ENCODE data around the gene LRRN2.
"Not testable (repeated sequence)": the region's sequence is repeated elsewhere in the genome, so short reads cannot be mapped to it uniquely, and the experiment has no call there.

LRRN2 gene

DNA sequence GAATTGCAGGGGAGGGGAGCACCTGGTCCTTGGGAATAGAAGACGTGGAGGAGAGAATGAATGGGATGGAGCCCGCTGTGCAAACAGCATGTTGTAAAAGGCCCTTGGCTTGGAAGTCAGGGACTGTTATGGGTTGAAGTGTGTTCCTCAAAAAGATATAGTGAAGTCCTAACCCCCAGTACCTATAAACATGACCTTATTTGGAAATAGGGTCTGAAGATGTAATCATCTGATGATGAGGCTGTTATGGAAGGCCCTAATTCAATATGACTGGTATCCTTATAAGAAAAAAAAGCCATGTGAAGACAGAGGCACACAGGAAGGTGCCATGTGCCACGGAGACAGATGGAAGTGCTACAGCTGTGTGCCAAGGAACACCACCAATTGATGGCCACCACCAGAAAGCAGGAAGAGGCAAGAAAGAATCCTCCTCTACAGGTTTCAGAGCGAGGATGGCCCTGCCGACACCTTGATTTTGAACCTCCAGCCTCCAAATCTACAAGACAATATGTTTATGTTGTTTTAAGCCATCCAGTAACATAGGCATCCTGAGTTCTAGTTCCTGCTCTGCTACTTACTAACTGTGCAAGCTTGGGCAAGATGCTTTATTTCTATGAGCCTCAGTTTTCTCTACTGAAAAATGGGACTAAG is 51.2 kb downstream of the LRRN2 start:
- peaks cover 0 to 2% of the 10 kb centered on the region in 2 donors for H3K4me1 ChIP-seq (ENCODE audit: control insufficient read depth in 2 of 2, insufficient read depth in 2 of 2, low read length in 2 of 2)
- H3K9me3 ChIP-seq (ENCODE audit: control insufficient read depth in 2 of 2, low read length in 2 of 2), result no peaks in the 10 kb centered on the region
- H3K4me3 ChIP-seq (ENCODE audit: low read length in 2 of 2), result no peak overlapping the region
- H3K27me3 ChIP-seq (ENCODE audit: control insufficient read depth in 2 of 2, insufficient read depth in 2 of 2, low read length in 2 of 2), result no peaks in the 10 kb centered on the region
- H3K36me3 ChIP-seq (ENCODE audit: control insufficient read depth in 2 of 2, insufficient read depth in 2 of 2, low read length in 2 of 2), result no peaks in the 10 kb centered on the region
- no peak overlapping the region for H3K9ac ChIP-seq (ENCODE audit: low read depth in 1 of 2, low read length in 2 of 2)
- no peak overlapping the region for H3K27ac ChIP-seq (ENCODE audit: low read depth in 2 of 2, low read length in 2 of 2)

DNA sequence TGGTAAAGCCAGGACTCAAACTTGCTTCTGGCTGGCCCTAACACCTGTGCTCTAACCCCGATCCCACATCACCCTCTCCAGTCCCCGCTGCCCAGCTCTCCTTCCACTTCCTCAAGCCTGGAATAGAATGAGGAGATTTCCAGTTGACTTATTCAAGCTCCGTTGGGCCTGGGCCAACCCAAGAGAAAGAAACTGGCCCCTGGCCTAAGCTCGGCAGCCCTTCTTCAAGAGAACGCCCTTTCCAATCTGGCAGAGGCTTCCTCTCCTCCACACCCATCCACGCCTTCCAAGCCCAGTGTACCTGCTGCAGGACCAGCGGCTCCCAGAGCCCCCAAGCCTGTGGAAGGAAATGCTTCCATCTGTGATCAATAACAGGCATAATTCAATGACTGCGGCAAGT is 51.9 kb downstream of the LRRN2 start:
- no peaks in the 10 kb centered on the region for H3K36me3 ChIP-seq (ENCODE audit: control insufficient read depth in 2 of 2, insufficient read depth in 2 of 2, low read length in 2 of 2)
- H3K27me3 ChIP-seq (ENCODE audit: control insufficient read depth in 2 of 2, insufficient read depth in 2 of 2, low read length in 2 of 2), result no peaks in the 10 kb centered on the region
- H3K9me3 ChIP-seq (ENCODE audit: control insufficient read depth in 2 of 2, low read length in 2 of 2), result no peaks in the 10 kb centered on the region
- no peak overlapping the region for H3K9ac ChIP-seq (ENCODE audit: low read depth in 1 of 2, low read length in 2 of 2)
- H3K27ac ChIP-seq (ENCODE audit: low read depth in 2 of 2, low read length in 2 of 2), result no peak overlapping the region
- no peak overlapping the region for H3K4me3 ChIP-seq (ENCODE audit: low read length in 2 of 2)
- peaks cover 0 to 2% of the 10 kb centered on the region in 2 donors for H3K4me1 ChIP-seq (ENCODE audit: control insufficient read depth in 2 of 2, insufficient read depth in 2 of 2, low read length in 2 of 2)

DNA sequence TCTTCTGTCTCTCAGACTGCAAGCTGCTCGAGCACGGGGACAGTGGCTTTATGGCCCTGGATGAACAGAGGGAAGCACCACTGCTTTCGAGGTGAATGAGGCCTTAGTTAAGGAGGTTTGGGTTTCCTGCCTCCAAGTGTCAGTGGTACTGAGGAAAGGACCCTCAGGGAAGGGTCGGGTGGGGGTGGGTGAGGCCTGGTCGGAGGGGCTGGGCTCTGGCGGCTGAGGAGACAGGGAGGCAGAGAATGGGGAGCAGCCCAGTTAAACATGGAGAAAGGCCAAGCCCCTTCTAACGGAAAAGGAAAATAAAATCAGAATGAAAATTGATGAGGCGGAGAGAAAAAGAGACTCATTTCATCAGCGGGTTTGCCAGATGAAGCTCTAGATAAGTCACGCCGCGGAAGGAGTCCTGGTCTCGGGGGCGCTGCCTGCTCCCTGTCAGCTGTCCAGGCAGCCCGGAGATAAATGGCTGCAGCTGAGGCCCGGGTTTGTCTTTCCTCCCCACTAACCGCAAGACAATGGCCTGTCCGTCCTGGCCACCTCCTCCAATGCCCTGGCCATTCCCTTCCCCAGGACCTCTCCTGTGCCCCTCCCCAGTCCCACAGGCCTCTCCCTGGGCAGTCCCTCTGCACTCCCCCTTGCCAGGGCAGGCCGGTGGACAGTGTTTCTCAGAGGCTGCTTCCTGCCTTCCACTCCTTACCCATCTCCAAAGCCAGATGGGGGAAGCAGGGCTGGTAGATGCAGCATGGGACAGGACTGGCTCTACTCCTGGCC is 55.2 kb downstream of the LRRN2 start:
- no peak overlapping the region for H3K9ac ChIP-seq (ENCODE audit: low read depth in 1 of 2, low read length in 2 of 2)
- H3K27ac ChIP-seq (ENCODE audit: low read depth in 2 of 2, low read length in 2 of 2), result no peak overlapping the region
- H3K9me3 ChIP-seq (ENCODE audit: control insufficient read depth in 2 of 2, low read length in 2 of 2), result no peaks in the 10 kb centered on the region
- H3K36me3 ChIP-seq (ENCODE audit: control insufficient read depth in 2 of 2, insufficient read depth in 2 of 2, low read length in 2 of 2), result no peaks in the 10 kb centered on the region
- no peaks in the 10 kb centered on the region for H3K27me3 ChIP-seq (ENCODE audit: control insufficient read depth in 2 of 2, insufficient read depth in 2 of 2, low read length in 2 of 2)
- no peak overlapping the region for H3K4me3 ChIP-seq (ENCODE audit: low read length in 2 of 2)
- H3K4me1 ChIP-seq (ENCODE audit: control insufficient read depth in 2 of 2, insufficient read depth in 2 of 2, low read length in 2 of 2), result no peaks in the 10 kb centered on the region

DNA sequence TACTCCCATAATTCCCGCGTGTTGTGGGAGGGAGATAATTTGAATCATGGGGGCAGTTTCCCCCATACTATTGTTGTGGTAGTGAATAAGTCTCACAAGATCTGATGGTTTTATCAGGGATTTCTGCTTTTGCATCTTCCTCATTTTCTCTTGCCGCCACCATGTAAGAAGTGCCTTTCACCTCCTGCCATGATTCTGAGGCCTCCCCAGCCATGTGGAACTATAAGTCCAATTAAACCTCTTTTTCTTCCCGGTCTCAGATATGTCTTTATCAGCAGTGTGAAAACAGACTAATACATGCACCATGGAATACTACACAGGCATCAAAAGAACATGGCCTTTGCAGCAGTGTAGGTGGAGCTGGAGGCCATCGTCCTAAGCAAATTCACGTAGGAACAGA is 56.1 kb downstream of the LRRN2 start:
- H3K4me3 ChIP-seq (ENCODE audit: low read length in 2 of 2); H3K9me3 ChIP-seq (ENCODE audit: control insufficient read depth in 2 of 2, low read length in 2 of 2); H3K27ac ChIP-seq (ENCODE audit: low read depth in 2 of 2, low read length in 2 of 2); H3K4me1 ChIP-seq (ENCODE audit: control insufficient read depth in 2 of 2, insufficient read depth in 2 of 2, low read length in 2 of 2); H3K36me3 ChIP-seq (ENCODE audit: control insufficient read depth in 2 of 2, insufficient read depth in 2 of 2, low read length in 2 of 2); H3K27me3 ChIP-seq (ENCODE audit: control insufficient read depth in 2 of 2, insufficient read depth in 2 of 2, low read length in 2 of 2); H3K9ac ChIP-seq (ENCODE audit: low read depth in 1 of 2, low read length in 2 of 2): not testable (repeated sequence)

DNA sequence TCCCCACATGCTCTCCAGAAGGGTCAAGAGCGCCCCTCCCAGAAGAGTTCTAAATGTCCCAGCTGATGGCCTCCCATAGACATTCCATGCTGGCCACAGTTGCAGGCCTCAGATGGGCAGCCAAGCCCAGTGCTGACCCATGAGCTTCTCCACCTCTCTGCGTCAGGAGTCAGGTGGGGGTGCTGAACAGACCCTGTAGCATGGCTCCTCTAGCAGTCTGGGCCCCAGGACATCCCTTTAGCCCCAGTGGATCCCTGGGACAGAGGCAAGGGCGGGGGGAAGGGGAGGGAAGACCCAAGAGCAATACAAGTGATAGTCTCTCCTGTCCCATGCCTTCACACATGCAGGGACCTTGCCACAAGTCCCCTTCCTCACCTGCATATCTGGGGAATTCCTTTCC is 56.7 kb downstream of the LRRN2 start:
- Histone ChIP-seq H3K9ac (ENCODE audit: low read depth in 1 of 2, low read length in 2 of 2) (no peak overlapping the region), H3K36me3 (ENCODE audit: control insufficient read depth in 2 of 2, insufficient read depth in 2 of 2, low read length in 2 of 2) (no peaks in the 10 kb centered on the region), H3K9me3 (ENCODE audit: control insufficient read depth in 2 of 2, low read length in 2 of 2) (no peaks in the 10 kb centered on the region), H3K4me3 (ENCODE audit: low read length in 2 of 2) (no peak overlapping the region), H3K27me3 (ENCODE audit: control insufficient read depth in 2 of 2, insufficient read depth in 2 of 2, low read length in 2 of 2) (no peaks in the 10 kb centered on the region), H3K27ac (ENCODE audit: low read depth in 2 of 2, low read length in 2 of 2) (no peak overlapping the region), H3K4me1 (ENCODE audit: control insufficient read depth in 2 of 2, insufficient read depth in 2 of 2, low read length in 2 of 2) (no peaks in the 10 kb centered on the region)

DNA sequence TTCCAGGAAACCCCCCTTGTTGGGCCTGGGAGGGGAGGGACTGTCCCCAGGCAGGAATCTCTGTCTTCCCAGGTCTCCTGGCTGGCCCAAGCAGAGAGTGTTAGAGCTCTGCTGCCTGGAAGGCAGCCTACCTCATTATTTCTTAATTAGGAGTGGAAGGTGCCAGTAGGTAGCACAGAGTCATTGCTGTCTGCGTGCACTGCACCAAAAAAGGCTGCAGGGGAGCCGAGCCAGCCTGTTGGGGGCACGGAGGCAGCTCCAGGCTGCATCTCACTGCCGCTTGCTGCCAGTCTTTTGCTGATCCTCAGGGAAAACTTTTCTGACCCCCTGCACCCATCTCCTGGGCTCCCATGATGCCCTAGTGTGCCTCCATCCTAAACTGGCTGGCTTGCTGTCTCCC is 58.1 kb downstream of the LRRN2 start:
- H3K9me3 ChIP-seq (ENCODE audit: control insufficient read depth in 2 of 2, low read length in 2 of 2), result no peaks in the 10 kb centered on the region
- H3K27me3 ChIP-seq (ENCODE audit: control insufficient read depth in 2 of 2, insufficient read depth in 2 of 2, low read length in 2 of 2), result no peaks in the 10 kb centered on the region
- peaks cover 0 to 2% of the 10 kb centered on the region in 2 donors for H3K4me1 ChIP-seq (ENCODE audit: control insufficient read depth in 2 of 2, insufficient read depth in 2 of 2, low read length in 2 of 2)
- H3K4me3 ChIP-seq (ENCODE audit: low read length in 2 of 2), result no peak overlapping the region
- H3K36me3 ChIP-seq (ENCODE audit: control insufficient read depth in 2 of 2, insufficient read depth in 2 of 2, low read length in 2 of 2), result no peaks in the 10 kb centered on the region
- no peak overlapping the region for H3K9ac ChIP-seq (ENCODE audit: low read depth in 1 of 2, low read length in 2 of 2)
- no peak overlapping the region for H3K27ac ChIP-seq (ENCODE audit: low read depth in 2 of 2, low read length in 2 of 2)

DNA sequence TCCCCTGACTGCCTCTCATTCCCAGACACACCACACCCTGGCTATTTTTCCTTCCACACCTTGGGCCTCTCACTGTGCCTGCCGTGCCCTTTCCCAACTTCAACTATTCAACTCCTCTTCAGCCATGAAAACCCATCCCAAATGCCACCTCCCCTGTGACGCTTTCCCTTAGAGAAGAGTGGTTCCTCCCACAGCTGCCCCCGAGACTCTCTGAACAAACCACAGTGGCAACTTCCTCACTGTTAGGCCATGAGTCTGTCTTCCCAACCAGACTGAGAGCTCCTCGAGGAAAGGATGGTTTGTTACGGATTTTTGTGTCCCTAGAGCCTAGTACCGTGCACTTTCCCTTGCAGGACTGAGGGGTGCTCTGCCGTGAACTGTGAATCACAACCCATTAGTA is 59.2 kb downstream of the LRRN2 start:
- Histone ChIP-seq H3K27ac (ENCODE audit: low read depth in 2 of 2, low read length in 2 of 2) (no peak overlapping the region), H3K9ac (ENCODE audit: low read depth in 1 of 2, low read length in 2 of 2) (no peak overlapping the region), H3K27me3 (ENCODE audit: control insufficient read depth in 2 of 2, insufficient read depth in 2 of 2, low read length in 2 of 2) (no peaks in the 10 kb centered on the region)

DNA sequence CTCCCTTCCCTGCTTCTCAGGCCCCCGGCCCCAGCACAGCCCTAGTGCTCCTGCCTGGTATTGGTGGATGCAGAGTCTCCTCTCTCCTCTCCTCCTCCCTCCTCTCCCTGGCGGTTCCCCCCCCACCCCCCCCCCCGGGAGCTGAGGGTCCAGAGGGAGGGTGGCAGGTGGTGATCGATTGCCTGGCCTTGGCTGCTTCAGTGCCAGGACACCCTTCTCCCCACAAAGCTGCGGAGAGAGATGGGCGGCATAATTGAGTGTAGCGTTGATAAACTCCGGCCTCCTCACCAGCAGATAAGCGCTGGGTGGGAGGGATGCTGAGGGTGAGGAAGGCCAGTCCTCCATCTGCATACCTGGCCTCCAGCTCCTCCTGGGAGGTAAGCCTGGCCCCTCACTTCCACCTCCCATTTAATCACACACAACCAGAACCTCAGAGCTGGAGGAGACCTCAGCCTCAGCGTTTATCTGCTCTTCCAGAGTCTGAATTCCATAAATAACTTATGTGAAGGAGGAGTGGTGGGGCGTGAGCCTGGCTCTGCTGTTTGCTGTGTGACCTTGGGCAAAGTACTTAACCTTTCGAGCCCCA is 60.8 kb downstream of the LRRN2 start:
- no peak overlapping the region for H3K4me3 ChIP-seq (ENCODE audit: low read length in 2 of 2)
- H3K27ac ChIP-seq (ENCODE audit: low read depth in 2 of 2, low read length in 2 of 2), result no peak overlapping the region
- peaks cover 0 to 2% of the 10 kb centered on the region in 2 donors for H3K4me1 ChIP-seq (ENCODE audit: control insufficient read depth in 2 of 2, insufficient read depth in 2 of 2, low read length in 2 of 2)
- no peaks in the 10 kb centered on the region for H3K27me3 ChIP-seq (ENCODE audit: control insufficient read depth in 2 of 2, insufficient read depth in 2 of 2, low read length in 2 of 2)
- no peaks in the 10 kb centered on the region for H3K9me3 ChIP-seq (ENCODE audit: control insufficient read depth in 2 of 2, low read length in 2 of 2)
- H3K9ac ChIP-seq (ENCODE audit: low read depth in 1 of 2, low read length in 2 of 2), result no peak overlapping the region
- H3K36me3 ChIP-seq (ENCODE audit: control insufficient read depth in 2 of 2, insufficient read depth in 2 of 2, low read length in 2 of 2), result no peaks in the 10 kb centered on the region

More for the DNA sequence above, 59.2 kb downstream of the LRRN2 start:
- Histone ChIP-seq H3K9me3 (ENCODE audit: control insufficient read depth in 2 of 2, low read length in 2 of 2) (no peaks in the 10 kb centered on the region), H3K36me3 (ENCODE audit: control insufficient read depth in 2 of 2, insufficient read depth in 2 of 2, low read length in 2 of 2) (no peaks in the 10 kb centered on the region), H3K4me3 (ENCODE audit: low read length in 2 of 2) (no peak overlapping the region), H3K4me1 (ENCODE audit: control insufficient read depth in 2 of 2, insufficient read depth in 2 of 2, low read length in 2 of 2) (peaks cover 0 to 2% of the 10 kb centered on the region in 2 donors)

DNA sequence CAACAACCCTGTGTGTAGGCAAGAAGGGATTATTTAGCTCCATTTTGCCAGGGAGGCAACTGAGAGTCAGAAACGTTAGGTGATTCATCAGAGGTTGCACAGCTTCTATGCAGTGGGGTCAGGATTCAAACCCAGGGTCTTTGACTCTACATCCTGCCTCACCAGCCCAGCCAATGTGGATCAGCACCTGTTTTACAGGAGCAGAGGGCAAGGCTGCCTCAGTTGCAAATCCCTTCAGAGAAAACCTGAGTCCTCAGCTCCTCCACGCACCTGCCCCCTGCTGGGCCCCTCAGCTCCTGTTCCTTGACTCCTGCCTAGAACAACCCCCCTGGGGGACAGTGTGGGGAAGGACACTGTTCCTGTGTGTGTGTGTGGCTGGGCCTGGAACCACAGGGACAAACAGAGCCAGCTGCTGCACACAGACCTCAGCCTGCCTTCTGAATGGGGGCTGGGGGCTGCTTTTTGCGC is 61.6 kb downstream of the LRRN2 start:
- no peaks in the 10 kb centered on the region for H3K27me3 ChIP-seq (ENCODE audit: control insufficient read depth in 2 of 2, insufficient read depth in 2 of 2, low read length in 2 of 2)
- no peak overlapping the region for H3K9ac ChIP-seq (ENCODE audit: low read depth in 1 of 2, low read length in 2 of 2)
- no peak overlapping the region for H3K4me3 ChIP-seq (ENCODE audit: low read length in 2 of 2)
- no peaks in the 10 kb centered on the region for H3K36me3 ChIP-seq (ENCODE audit: control insufficient read depth in 2 of 2, insufficient read depth in 2 of 2, low read length in 2 of 2)
- H3K9me3 ChIP-seq (ENCODE audit: control insufficient read depth in 2 of 2, low read length in 2 of 2), result no peaks in the 10 kb centered on the region
- peaks cover 0 to 2% of the 10 kb centered on the region in 2 donors for H3K4me1 ChIP-seq (ENCODE audit: control insufficient read depth in 2 of 2, insufficient read depth in 2 of 2, low read length in 2 of 2)
- H3K27ac ChIP-seq (ENCODE audit: low read depth in 2 of 2, low read length in 2 of 2), result no peak overlapping the region

DNA sequence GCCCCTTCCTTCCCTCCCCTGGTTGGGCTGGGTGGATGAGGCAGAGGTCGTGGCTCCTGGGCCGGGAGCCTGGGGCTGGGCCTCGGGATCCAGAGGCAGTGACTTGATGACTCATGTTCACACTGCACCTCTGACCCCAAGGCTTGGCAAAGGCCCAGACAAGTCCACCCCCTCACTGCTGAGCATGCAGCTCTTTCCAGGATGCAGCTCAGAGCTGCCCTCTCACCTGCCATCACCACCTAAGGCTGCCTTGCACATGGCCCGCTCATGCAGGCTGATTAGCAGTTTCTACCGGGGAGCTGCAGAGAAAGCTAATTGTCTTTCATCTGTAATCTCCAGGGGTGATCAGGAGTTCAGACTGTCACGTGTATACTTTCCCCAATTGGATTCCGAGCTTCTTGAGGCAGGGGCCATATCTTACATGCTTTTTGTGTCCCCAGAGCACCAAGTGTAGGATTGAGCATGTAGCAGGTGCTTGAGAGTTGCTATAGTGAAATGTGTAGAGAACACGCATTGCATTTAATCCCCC is 62.1 kb downstream of the LRRN2 start:
- H3K4me3 ChIP-seq (ENCODE audit: low read length in 2 of 2), result no peak overlapping the region
- H3K27me3 ChIP-seq (ENCODE audit: control insufficient read depth in 2 of 2, insufficient read depth in 2 of 2, low read length in 2 of 2), result no peaks in the 10 kb centered on the region
- H3K36me3 ChIP-seq (ENCODE audit: control insufficient read depth in 2 of 2, insufficient read depth in 2 of 2, low read length in 2 of 2), result peaks cover 0 to 2% of the 10 kb centered on the region in 2 donors
- H3K27ac ChIP-seq (ENCODE audit: low read depth in 2 of 2, low read length in 2 of 2), result no peak overlapping the region
- H3K4me1 ChIP-seq (ENCODE audit: control insufficient read depth in 2 of 2, insufficient read depth in 2 of 2, low read length in 2 of 2), result peaks cover 0 to 2% of the 10 kb centered on the region in 2 donors
- H3K9ac ChIP-seq (ENCODE audit: low read depth in 1 of 2, low read length in 2 of 2), result no peak overlapping the region
- no peaks in the 10 kb centered on the region for H3K9me3 ChIP-seq (ENCODE audit: control insufficient read depth in 2 of 2, low read length in 2 of 2)
